Urinary bladder (tissue), 4 donors: ENCODE data around the gene GPR55. TPM values are rescaled to one million over a fixed set of nuclear protein-coding genes. Genes with fewer than 3 reads are reported as not detected.

Experiments
- DNase-seq: peaks from one replicate; pipeline ENCODE4 v3.0.0-alpha.2; 2015; ENCODE audit errors: extremely low spot score
- H3K27ac ChIP-seq: one replicate; pipeline ENCODE4 v1.5.1; 2013; ENCODE audit warnings: low read depth, mild to moderate bottlenecking, moderate library complexity
- H3K36me3 ChIP-seq: one replicate; pipeline ENCODE4 v1.6.1; 2013; ENCODE audit warnings: mild to moderate bottlenecking, moderate library complexity; ENCODE audit not compliant: insufficient read depth
- H3K4me1 ChIP-seq: one replicate; pipeline ENCODE4 v1.6.1; 2013; ENCODE audit warnings: mild to moderate bottlenecking, moderate library complexity; ENCODE audit not compliant: insufficient read depth
- H3K4me3 ChIP-seq: one replicate; pipeline ENCODE4 v1.5.1; 2013; ENCODE audit warnings: low read depth, low read length
- WGBS: extraction: QIAGEN DNeasy Blood & Tissue Kit; methylation state at CpG from one replicate; pipeline ENCODE4 v1.1.7; 2013; 5-methylcytosine and 5-hydroxymethylcytosine counted together
- polyA plus RNA-seq: library from polyadenylated mRNA; stranded (reverse); fragments of 200-250 nt; gene quantifications from one replicate; pipeline ENCODE4 v1.2.3, GENCODE V29; 2013
- total RNA-seq: library from RNA; depleted of rRNA; stranded (reverse); fragments of >200 nt; gene quantifications from one replicate; pipeline ENCODE4 v1.2.3, GENCODE V29; 2014
- donor health status: healthy with polysubstance abuse.
- donor health status: healthy.

Gene GPR55
- total and polyA plus RNA-seq, 2 donors: 0.05 to 0.22 TPM

DNA sequence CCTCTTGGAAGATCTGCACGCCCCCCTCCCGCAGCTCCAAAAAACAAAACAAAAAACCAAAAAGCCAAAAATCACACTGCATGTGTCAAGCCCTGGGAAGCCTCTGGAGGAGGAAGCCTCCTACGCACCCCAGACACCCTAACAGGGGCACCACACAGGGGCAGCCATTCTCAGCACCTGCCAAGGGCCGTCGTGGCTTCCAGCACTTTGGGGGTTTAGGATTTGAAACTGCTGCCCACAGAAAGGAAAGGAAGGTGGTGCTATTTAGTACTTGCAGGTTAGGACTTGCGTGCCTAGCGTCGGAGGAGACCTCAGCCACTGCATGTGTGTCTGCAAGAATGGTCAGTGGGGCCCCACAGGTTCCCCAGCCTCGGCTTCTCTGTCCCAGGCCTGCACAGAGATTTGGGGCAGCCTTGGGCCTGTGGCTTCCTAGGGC, 419 bp upstream of the GPR55 start:
- no peak overlapping the region for H3K4me3 ChIP-seq
- 64% methylated on average over 9 of the region's 9 CpGs for WGBS
- no peak for DNase-seq
- no peaks in the 10 kb centered on the region for H3K36me3 ChIP-seq
- H3K27ac ChIP-seq: no peak overlapping the region
- H3K4me1 ChIP-seq: no peaks in the 10 kb centered on the region

DNA sequence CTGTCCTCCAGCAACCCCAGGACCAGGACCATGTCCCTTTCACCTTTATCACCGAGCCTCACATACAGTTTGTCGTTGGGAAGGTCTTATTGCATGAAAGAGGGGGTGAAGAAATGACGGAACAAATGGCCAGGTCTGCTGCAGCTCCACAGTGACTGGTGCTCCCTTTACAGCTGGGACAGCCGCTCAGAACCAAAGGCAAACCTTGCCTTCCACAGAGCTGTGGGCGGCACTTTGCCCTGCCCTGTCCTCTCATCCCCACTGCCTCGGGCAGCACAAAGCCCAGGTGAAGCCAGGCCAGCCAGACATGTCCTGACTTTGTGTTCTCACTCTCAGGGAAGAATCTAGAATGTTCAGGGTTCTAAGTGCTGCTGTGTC, 961 bp downstream of the GPR55 start:
- H3K27ac ChIP-seq: no peak overlapping the region
- H3K4me3 ChIP-seq: no peak overlapping the region
- WGBS: 80% methylated on average over 6 of the region's 6 CpGs
- DNase-seq: no peak
- no peaks in the 10 kb centered on the region for H3K4me1 ChIP-seq
- H3K36me3 ChIP-seq: no peaks in the 10 kb centered on the region

- Histone ChIP-seq H3K4me3 (no peak overlapping the region), H3K27ac (no peak overlapping the region), H3K4me1 (no peaks in the 10 kb centered on the region), H3K36me3 (no peaks in the 10 kb centered on the region)
- 92% methylated on average over 16 of the region's 16 CpGs for WGBS
- no peak for DNase-seq
Observed at GRCh38 chr2:230922951-230923717, 1.9 kb downstream of the GPR55 start.

DNA sequence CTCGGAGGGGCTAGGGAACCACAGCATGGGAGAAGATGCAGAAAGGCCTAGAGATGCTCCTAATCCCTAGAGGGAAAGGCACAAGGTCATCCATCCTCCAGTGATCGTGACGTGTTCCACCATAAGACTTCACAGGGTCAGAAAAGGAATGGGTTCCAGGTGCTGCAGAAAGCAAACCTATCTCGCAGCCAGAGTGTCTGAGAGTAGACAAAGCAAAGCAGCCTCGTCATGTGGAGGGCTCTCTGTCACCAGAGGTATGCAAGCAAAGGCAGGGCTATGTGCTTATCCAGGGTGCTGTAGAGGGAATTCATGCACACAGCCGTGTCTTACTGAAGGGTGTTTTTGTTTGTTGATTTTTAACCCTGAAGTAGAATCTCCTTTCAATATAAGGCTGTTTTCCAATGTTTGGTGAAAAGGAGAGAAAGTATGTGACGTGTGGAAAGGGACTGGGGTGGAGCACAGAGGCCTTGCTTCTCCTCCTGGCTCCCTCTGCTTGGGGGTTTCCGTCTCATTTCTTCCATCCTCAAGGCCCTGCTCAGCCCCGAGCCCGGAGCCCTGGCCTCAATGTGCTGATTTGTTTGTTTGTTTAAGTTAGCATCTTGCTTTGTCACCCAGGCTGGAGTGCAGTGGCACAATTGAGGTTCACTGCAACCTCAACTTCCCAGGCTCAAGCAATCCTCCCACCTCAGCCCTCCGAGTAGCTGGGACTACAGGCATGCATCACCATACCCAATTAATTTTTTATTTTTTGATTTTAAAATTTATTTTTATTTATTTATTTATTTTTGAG, 3.0 kb downstream of the GPR55 start:
- H3K4me1 ChIP-seq: no peaks in the 10 kb centered on the region
- 72% methylated on average over 11 of the region's 11 CpGs for whole genome bisulfite sequencing
- H3K4me3 ChIP-seq: no peak overlapping the region
- no peak overlapping the region for H3K27ac ChIP-seq
- H3K36me3 ChIP-seq: no peaks in the 10 kb centered on the region
- no peak for DNase-seq

DNA sequence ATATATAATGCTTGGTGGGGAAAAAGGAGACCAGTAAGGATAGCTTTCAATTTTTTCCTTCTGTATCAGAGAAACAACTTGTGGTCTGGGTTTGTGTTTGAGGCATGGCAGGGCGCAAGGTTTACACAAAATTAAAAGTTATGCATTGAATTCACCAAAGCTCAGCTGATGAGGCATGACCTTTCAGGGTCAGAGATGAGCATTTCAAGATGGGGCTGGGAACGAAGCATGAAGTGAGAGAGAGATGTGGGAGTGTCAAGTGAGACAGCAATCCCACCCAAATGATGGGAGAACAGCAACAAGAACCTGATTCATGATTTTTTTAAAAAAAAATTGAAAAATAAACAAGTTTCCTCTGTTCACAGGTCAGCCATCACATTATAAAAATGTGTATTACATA, 4.9 kb downstream of the GPR55 start:
- DNase-seq: no peak
- no peak overlapping the region for H3K4me3 ChIP-seq
- 60% methylated on average over 2 of the region's 2 CpGs for WGBS

GRCh38 chr2:230919681-230920080, 5.4 kb downstream of the GPR55 start:
- Histone ChIP-seq H3K36me3 (no peaks in the 10 kb centered on the region), H3K4me1 (no peaks in the 10 kb centered on the region), H3K27ac (no peak overlapping the region), H3K4me3 (no peak overlapping the region)
- no peak for DNase-seq
- 51% methylated on average over 2 of the region's 2 CpGs for WGBS

More for the DNA sequence above, 4.9 kb downstream of the GPR55 start:
- Histone ChIP-seq H3K4me1 (no peaks in the 10 kb centered on the region), H3K36me3 (no peaks in the 10 kb centered on the region), H3K27ac (no peak overlapping the region)

GRCh38 chr2:230919240-230919639, 5.8 kb downstream of the GPR55 start:
- DNase-seq: no peak
- H3K36me3 ChIP-seq: no peaks in the 10 kb centered on the region
- no peaks in the 10 kb centered on the region for H3K4me1 ChIP-seq
- 73% methylated on average over 2 of the region's 2 CpGs for WGBS
- H3K27ac ChIP-seq: no peak overlapping the region
- H3K4me3 ChIP-seq: no peak overlapping the region

DNA sequence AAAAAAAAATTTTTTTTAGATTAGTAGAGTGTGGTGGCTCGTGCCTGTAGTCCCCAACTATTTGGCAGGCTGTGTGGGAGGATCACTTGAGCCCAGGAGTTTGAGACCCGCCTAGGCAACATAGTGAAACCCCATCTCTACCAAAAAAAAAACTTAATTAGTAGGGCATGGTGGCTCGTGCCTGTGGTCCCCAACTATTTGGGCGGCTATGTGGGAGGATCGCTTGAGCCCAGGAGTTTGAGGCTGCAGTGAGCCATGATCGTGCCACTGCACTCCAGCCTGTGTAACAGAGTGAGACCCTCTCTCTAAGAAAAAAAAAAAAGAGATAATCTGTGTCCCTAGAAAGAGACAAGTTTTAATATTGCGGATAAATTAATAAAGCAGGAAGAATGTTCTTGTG, 8.8 kb downstream of the GPR55 start:
- Histone ChIP-seq H3K4me1 (no peaks in the 10 kb centered on the region), H3K27ac (no peak overlapping the region), H3K36me3 (no peaks in the 10 kb centered on the region), H3K4me3 (no peak overlapping the region)
- DNase-seq: no peak
- 81% methylated on average over 7 of the region's 7 CpGs for WGBS

GRCh38 chr2:230915319-230915718, 9.7 kb downstream of the GPR55 start:
- H3K4me3 ChIP-seq: no peak overlapping the region
- 80% methylated on average over 6 of the region's 6 CpGs for WGBS
- no peaks in the 10 kb centered on the region for H3K4me1 ChIP-seq
- H3K36me3 ChIP-seq: no peaks in the 10 kb centered on the region
- no peak overlapping the region for H3K27ac ChIP-seq
- no peak for DNase-seq

- whole genome bisulfite sequencing: 94% methylated on average over 3 of the region's 3 CpGs
- DNase-seq: no peak
- no peak overlapping the region for H3K27ac ChIP-seq
- H3K36me3 ChIP-seq: no peaks in the 10 kb centered on the region
- no peaks in the 10 kb centered on the region for H3K4me1 ChIP-seq
- H3K4me3 ChIP-seq: no peak overlapping the region
Observed at GRCh38 chr2:230914886-230915285, 10.2 kb downstream of the GPR55 start.

GRCh38 chr2:230913406-230914143, 11.5 kb downstream of the GPR55 start:
- Histone ChIP-seq H3K36me3 (no peaks in the 10 kb centered on the region), H3K4me3 (no peak overlapping the region), H3K4me1 (no peaks in the 10 kb centered on the region), H3K27ac (no peak overlapping the region)
- WGBS: 87% methylated on average over 5 of the region's 5 CpGs
- DNase-seq: no peak

GRCh38 chr2:230912724-230913123, 12.3 kb downstream of the GPR55 start:
- DNase-seq: no peak
- Histone ChIP-seq H3K4me1 (no peaks in the 10 kb centered on the region), H3K4me3 (no peak overlapping the region), H3K36me3 (no peaks in the 10 kb centered on the region), H3K27ac (no peak overlapping the region)
- WGBS: 86% methylated on average over 5 of the region's 5 CpGs

GRCh38 chr2:230912046-230912445, 13.0 kb downstream of the GPR55 start:
- H3K27ac ChIP-seq: no peak overlapping the region
- WGBS: 75% methylated on average over 5 of the region's 5 CpGs
- no peaks in the 10 kb centered on the region for H3K4me1 ChIP-seq
- H3K36me3 ChIP-seq: no peaks in the 10 kb centered on the region
- no peak overlapping the region for H3K4me3 ChIP-seq
- no peak for DNase-seq
